Fibroblast of villous mesenchyme (primary cell): ENCODE data around the gene SERPINB13. TPM values are rescaled to one million over a fixed set of nuclear protein-coding genes. Genes with fewer than 3 reads are reported as not detected.

Experiments used
- DNase-seq: peaks from one replicate; pipeline ENCODE4 v3.0.0-alpha.2; 2010; ENCODE audit warnings: low read depth
- H3K4me3 ChIP-seq: 2 replicates; pipeline ENCODE4 v1.5.1; 2011; ENCODE audit warnings: low read depth, mild to moderate bottlenecking, low read length
- CTCF ChIP-seq: IDR thresholded peaks from 2 replicates; pipeline ENCODE4 v1.5.1; 2012; ENCODE audit warnings: low read depth, mild to moderate bottlenecking, low read length; ENCODE audit not compliant: insufficient read depth
- total RNA-seq: library from RNA; depleted of rRNA; stranded (reverse); fragments of >200 nt; gene quantifications from 2 replicates; pipeline ENCODE4 v1.2.3, GENCODE V29; 2012

Gene SERPINB13
- total RNA-seq, 1 donor: not detected

- no peak for TF ChIP-seq CTCF
- DNase-seq: no peak
- H3K4me3 ChIP-seq: no peak overlapping the region
Measured at GRCh38 chr18:63552581-63552980, 34.6 kb upstream of the SERPINB13 start.

- H3K4me3 ChIP-seq: no peak overlapping the region
- peak; percentile 75 for DNase-seq
- TF ChIP-seq CTCF: no peak
Measured at GRCh38 chr18:63553081-63553480, 34.1 kb upstream of the SERPINB13 start.

GRCh38 chr18:63559567-63560491, 27.3 kb upstream of the SERPINB13 start:
- H3K4me3 ChIP-seq: no peak overlapping the region
- DNase-seq: no peak
- TF ChIP-seq CTCF: no peak

- TF ChIP-seq CTCF: no peak
- no peak for DNase-seq
Measured at GRCh38 chr18:63562284-63562683, 24.9 kb upstream of the SERPINB13 start.

GRCh38 chr18:63564021-63564420, 23.1 kb upstream of the SERPINB13 start:
- DNase-seq: no peak
- TF ChIP-seq CTCF: no peak
- no peak overlapping the region for H3K4me3 ChIP-seq

More at GRCh38 chr18:63562284-63562683, 24.9 kb upstream of the SERPINB13 start:
- no peak overlapping the region for H3K4me3 ChIP-seq

- TF ChIP-seq CTCF: no peak
- DNase-seq: no peak
- no peak overlapping the region for H3K4me3 ChIP-seq
Measured at GRCh38 chr18:63564561-63564960, 22.6 kb upstream of the SERPINB13 start.
